ENCODE measurements around the gene PLTP. TPM values are rescaled to one million over a fixed set of nuclear protein-coding genes. Genes with fewer than 3 reads are reported as not detected.

Gene PLTP
- total RNA-seq, 4 donors from 2014 or later: 109 to 342 (median 176) TPM

DNA sequence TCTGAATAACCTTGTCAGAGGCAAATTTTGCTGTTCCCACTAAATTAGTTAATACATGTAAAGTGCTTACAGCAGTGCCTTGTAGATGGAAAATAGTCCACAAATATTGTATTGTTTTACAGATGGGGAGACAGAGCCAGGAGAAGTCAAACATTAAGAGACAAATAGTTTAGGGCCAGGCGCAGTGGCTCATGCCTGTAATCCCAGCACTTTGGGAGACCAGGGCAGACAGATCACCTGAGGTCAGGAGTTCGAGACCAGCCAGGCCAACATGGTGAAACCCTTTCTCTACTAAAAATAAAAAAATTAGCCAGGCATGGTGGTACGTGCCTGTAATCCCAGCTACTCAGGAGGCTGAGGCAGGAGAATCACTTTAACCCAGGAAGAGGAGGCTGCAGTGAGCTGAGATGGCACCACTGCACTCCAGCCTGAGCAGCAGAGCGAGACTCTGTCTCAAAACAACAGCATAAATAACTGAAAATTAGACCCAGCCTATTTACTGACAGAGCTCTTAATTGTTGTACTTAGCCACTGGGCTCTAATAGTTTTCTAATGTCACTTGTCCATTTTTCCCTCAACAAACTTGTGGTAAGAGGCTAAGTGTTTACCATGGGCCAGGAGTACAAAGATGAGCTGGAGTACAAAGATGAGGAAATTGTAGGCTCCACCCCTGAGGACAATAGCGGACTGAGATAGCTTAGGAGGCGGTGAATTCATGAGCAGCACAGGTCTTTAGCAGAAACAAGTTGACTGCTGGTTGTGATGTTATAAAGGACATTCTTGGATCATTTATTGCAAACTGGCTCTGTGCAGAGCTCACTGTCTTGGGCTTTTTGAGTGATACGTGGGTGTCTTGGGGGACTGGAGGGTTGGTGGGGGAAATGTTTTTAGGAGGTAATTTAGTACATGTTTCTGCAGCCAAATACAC, 48.1 kb downstream of the PLTP start:
- H3K27me3 ChIP-seq: no peaks in the 10 kb centered on the region
- intact Hi-C loops (cut with DNase I): no loop called here
- DNase-seq (ENCODE audit: extremely low spot score): no peak
- H3K4me3 ChIP-seq: no peak overlapping the region
- 90% methylated on average over 7 of the region's 7 CpGs for WGBS
- no peaks in the 10 kb centered on the region for H3K9me3 ChIP-seq
- TF ChIP-seq EP300 (IDR thresholded peaks at IDR 0.05): no peak
- TF ChIP-seq POLR2A (IDR thresholded peaks at IDR 0.05; ENCODE audit: low read depth): no peak
- TF ChIP-seq, protein P1, sequence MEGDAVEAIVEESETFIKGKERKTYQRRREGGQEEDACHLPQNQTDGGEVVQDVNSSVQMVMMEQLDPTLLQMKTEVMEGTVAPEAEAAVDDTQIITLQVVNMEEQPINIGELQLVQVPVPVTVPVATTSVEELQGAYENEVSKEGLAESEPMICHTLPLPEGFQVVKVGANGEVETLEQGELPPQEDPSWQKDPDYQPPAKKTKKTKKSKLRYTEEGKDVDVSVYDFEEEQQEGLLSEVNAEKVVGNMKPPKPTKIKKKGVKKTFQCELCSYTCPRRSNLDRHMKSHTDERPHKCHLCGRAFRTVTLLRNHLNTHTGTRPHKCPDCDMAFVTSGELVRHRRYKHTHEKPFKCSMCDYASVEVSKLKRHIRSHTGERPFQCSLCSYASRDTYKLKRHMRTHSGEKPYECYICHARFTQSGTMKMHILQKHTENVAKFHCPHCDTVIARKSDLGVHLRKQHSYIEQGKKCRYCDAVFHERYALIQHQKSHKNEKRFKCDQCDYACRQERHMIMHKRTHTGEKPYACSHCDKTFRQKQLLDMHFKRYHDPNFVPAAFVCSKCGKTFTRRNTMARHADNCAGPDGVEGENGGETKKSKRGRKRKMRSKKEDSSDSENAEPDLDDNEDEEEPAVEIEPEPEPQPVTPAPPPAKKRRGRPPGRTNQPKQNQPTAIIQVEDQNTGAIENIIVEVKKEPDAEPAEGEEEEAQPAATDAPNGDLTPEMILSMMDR (IDR thresholded peaks at IDR 0.05): no peak
- TF ChIP-seq POLR2AphosphoS5 (IDR thresholded peaks at IDR 0.05): no peak
- no peaks in the 10 kb centered on the region for H3K36me3 ChIP-seq
- H3K4me1 ChIP-seq: peaks cover 0 to 18% (median 13%) of the 10 kb centered on the region in 4 donors
- no peak overlapping the region for H3K27ac ChIP-seq (replicated peaks in 1 of 4)

- Histone ChIP-seq H3K27ac (replicated peaks in 1 of 4) (no peak overlapping the region), H3K36me3 (no peaks in the 10 kb centered on the region), H3K27me3 (no peaks in the 10 kb centered on the region), H3K9me3 (no peaks in the 10 kb centered on the region), H3K4me1 (peaks cover 9 to 25% (median 19%) of the 10 kb centered on the region in 4 donors), H3K4me3 (no peak overlapping the region)
- DNase-seq (ENCODE audit: extremely low spot score): no peak
- intact Hi-C loops (cut with DNase I): no loop called here
- 95% methylated on average over 7 of the region's 7 CpGs for WGBS
- no peak for TF ChIP-seq POLR2A (IDR thresholded peaks at IDR 0.05; ENCODE audit: low read depth)
- TF ChIP-seq POLR2AphosphoS5 (IDR thresholded peaks at IDR 0.05): no peak
- TF ChIP-seq, protein P1 (IDR thresholded peaks at IDR 0.05): no peak
- TF ChIP-seq EP300 (IDR thresholded peaks at IDR 0.05): no peak
Observed at GRCh38 chr20:45861221-45862075, 50.5 kb downstream of the PLTP start.

DNA sequence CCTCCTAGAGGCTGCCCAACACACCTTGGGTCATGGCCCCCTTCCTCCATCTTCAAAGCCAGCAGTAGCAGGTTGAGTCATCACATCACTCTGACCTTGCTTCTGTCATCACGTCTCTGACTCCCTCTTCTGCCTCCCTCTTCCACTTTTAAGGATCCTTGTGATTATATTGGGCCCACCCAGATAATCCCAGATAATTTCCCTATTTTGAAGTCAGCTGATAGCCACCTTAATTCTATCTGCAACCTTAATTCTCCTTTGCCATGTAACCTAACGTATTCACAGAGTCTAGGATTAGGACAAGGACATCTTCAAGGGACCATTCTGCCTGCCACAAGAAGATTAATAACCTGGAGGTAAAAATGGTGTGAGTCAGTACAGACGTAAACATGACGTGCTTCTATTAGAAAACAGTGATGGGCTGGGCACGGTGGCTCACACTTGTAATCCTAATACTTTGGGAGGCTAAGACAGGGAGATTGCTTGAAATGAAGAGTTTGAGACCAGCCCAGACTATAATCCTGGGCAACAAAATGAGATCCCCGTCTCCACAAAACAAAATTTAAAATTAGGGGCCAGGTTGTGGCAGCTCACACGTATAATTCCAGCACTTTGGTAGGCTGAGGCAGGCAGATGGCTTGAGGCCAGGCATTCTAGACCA, 51.3 kb downstream of the PLTP start:
- no peak overlapping the region for H3K4me3 ChIP-seq
- no peak for TF ChIP-seq EP300 (IDR thresholded peaks at IDR 0.05)
- TF ChIP-seq POLR2AphosphoS5 (IDR thresholded peaks at IDR 0.05): no peak
- TF ChIP-seq, protein P1 (IDR thresholded peaks at IDR 0.05): no peak
- TF ChIP-seq POLR2A (IDR thresholded peaks at IDR 0.05; ENCODE audit: low read depth): no peak
- WGBS: 73% methylated on average over 7 of the region's 7 CpGs
- no peaks in the 10 kb centered on the region for H3K9me3 ChIP-seq
- no peaks in the 10 kb centered on the region for H3K27me3 ChIP-seq
- H3K27ac ChIP-seq (replicated peaks in 1 of 4): no peak overlapping the region
- peaks cover 17 to 32% (median 27%) of the 10 kb centered on the region in 4 donors for H3K4me1 ChIP-seq
- no peaks in the 10 kb centered on the region for H3K36me3 ChIP-seq
- DNase-seq (ENCODE audit: extremely low spot score): no peak
- intact Hi-C loops (cut with DNase I): no loop called here

DNA sequence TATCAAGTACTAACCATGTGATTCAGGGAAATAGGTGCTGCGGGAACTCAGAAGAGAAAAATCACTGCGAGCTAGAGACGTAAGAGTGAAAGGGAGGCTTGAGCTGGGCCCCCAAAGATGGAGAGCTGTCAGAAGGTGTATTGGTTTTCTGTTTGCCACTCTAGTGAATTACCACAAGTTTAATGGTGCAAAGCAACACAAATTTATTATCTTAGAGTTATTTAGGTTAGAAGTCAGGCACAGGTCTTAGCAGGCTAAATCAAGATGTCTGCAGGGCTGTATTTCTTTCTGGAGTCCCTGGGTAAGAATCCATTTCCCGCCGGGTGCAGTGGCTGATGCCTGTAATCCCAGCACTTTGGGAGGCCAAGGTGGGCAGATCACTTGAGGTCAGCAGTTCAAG, 52.0 kb downstream of the PLTP start:
- Histone ChIP-seq H3K36me3 (peaks cover 0 to 2% (median under 1%) of the 10 kb centered on the region in 4 donors), H3K9me3 (no peaks in the 10 kb centered on the region), H3K27ac (replicated peaks in 1 of 4) (no peak overlapping the region), H3K4me3 (no peak overlapping the region), H3K4me1 (peaks cover 25 to 40% (median 34%) of the 10 kb centered on the region in 4 donors), H3K27me3 (no peaks in the 10 kb centered on the region)
- intact Hi-C loops (cut with DNase I): no loop called here
- WGBS: 94% methylated on average over 5 of the region's 5 CpGs
- no peak for DNase-seq (ENCODE audit: extremely low spot score)
- TF ChIP-seq, protein P1 (IDR thresholded peaks at IDR 0.05): no peak
- no peak for TF ChIP-seq POLR2A (IDR thresholded peaks at IDR 0.05; ENCODE audit: low read depth)
- no peak for TF ChIP-seq EP300 (IDR thresholded peaks at IDR 0.05)
- TF ChIP-seq POLR2AphosphoS5 (IDR thresholded peaks at IDR 0.05): no peak
